CD4-positive, alpha-beta memory T cell (primary cell): ENCODE measurements around the gene RASSF3. TPM values are rescaled to one million over a fixed set of nuclear protein-coding genes. Genes with fewer than 3 reads are reported as not detected.

ENCODE experiments used
- CTCF ChIA-PET: fragments of 350-600 bp; sonication (Branson Sonifier 250); formaldehyde crosslinking; loops from one replicate; lab custom pipeline; 2021; ENCODE audit warnings: inconsistent platforms; ENCODE audit not compliant: partially characterized antibody; lab: Charles Lee
- POLR2A ChIA-PET: fragments of 350-600 bp; sonication (Branson Sonifier 250); formaldehyde crosslinking; loops from one replicate; lab custom pipeline; 2021; ENCODE audit not compliant: partially characterized antibody; lab: Charles Lee
- DNase-seq, 5 donors: peaks; one replicate each; pipeline versions ENCODE4 v3.0.0 to v3.0.0-alpha.2; 2020 to 2022; ENCODE audit warnings: mixed read lengths in 1 of 5
- H3K27ac ChIP-seq: one replicate; pipeline ENCODE4 v1.7.0; 2013; ENCODE audit warnings: low read depth, low read length
- H3K27me3 ChIP-seq: 2 replicates; pipeline ENCODE4 v1.7.0; 2013; ENCODE audit warnings: mild to moderate bottlenecking, low read length, moderate library complexity; ENCODE audit not compliant: insufficient read depth
- H3K36me3 ChIP-seq: 2 replicates; pipeline ENCODE4 v1.7.0; 2013; ENCODE audit warnings: mild to moderate bottlenecking, low read length, moderate library complexity; ENCODE audit not compliant: insufficient read depth
- H3K4me1 ChIP-seq: 2 replicates; pipeline ENCODE4 v1.7.0; 2013; ENCODE audit warnings: mild to moderate bottlenecking, low read length, moderate library complexity; ENCODE audit not compliant: insufficient read depth
- H3K4me3 ChIP-seq, 2 donors: one replicate each; pipeline ENCODE4 v1.7.0; 2013; ENCODE audit warnings: low read length in 2 of 2, mild to moderate bottlenecking in 1 of 2
- H3K9me3 ChIP-seq, 2 donors: one replicate each; pipeline ENCODE4 v1.7.0; 2013; ENCODE audit warnings: low read length in 2 of 2, control low read depth in 1 of 2; ENCODE audit not compliant: control insufficient read depth in 1 of 2
- H3K27ac Mint-ChIP-seq, 7 donors: one replicate each; pipeline ENCODE4 v1.8.0; 2020 to 2021; ENCODE audit warnings: mixed read lengths in 7 of 7, mild to moderate bottlenecking in 6 of 7, inconsistent platforms in 3 of 7, moderate library complexity in 3 of 7
- H3K27me3 Mint-ChIP-seq, 2 donors: one replicate each; pipeline ENCODE4 v1.8.0; 2020 to 2021; ENCODE audit warnings: mixed read lengths in 2 of 2
- H3K36me3 Mint-ChIP-seq, 2 donors: one replicate each; pipeline ENCODE4 v1.8.0; 2020 to 2021; ENCODE audit warnings: mixed read lengths in 2 of 2, inconsistent platforms in 1 of 2, mild to moderate bottlenecking in 1 of 2
- H3K4me1 Mint-ChIP-seq, 4 donors: one replicate each; pipeline ENCODE4 v1.8.0; 2020 to 2021; ENCODE audit warnings: mixed read lengths in 4 of 4, mild to moderate bottlenecking in 1 of 4
- H3K4me3 Mint-ChIP-seq, 8 donors: one replicate each; pipeline ENCODE4 v1.8.0; 2020 to 2021; ENCODE audit warnings: mixed read lengths in 8 of 8, mild to moderate bottlenecking in 7 of 8, moderate library complexity in 6 of 8, inconsistent platforms in 3 of 8
- H3K9me3 Mint-ChIP-seq, 8 donors: one replicate each; pipeline ENCODE4 v1.8.0; 2020 to 2021; ENCODE audit warnings: mixed read lengths in 8 of 8, mild to moderate bottlenecking in 5 of 8, inconsistent platforms in 3 of 8, moderate library complexity in 1 of 8
- intact Hi-C: fragments of 100-400 bp; cut with micrococcal nuclease; formaldehyde crosslinking; loops from one replicate; pipeline ENCODE4 v1.15.1; 2023
- polyA plus RNA-seq, 2 donors: library from polyadenylated mRNA; unstranded; fragments of 300-500 nt; fragmentation: Illumina TruSeq; gene quantifications; one replicate each; pipeline ENCODE4 v1.2.3, GENCODE V29; 2021
- total RNA-seq, 2 experiments: library from RNA; stranded (reverse); gene quantifications; one replicate each; pipeline ENCODE4 v1.2.3, GENCODE V29; 2021

RASSF3 gene
- total and polyA plus RNA-seq, 4 experiments from 2014 or later = 5.2 to 159 (median 85.7) TPM

DNA sequence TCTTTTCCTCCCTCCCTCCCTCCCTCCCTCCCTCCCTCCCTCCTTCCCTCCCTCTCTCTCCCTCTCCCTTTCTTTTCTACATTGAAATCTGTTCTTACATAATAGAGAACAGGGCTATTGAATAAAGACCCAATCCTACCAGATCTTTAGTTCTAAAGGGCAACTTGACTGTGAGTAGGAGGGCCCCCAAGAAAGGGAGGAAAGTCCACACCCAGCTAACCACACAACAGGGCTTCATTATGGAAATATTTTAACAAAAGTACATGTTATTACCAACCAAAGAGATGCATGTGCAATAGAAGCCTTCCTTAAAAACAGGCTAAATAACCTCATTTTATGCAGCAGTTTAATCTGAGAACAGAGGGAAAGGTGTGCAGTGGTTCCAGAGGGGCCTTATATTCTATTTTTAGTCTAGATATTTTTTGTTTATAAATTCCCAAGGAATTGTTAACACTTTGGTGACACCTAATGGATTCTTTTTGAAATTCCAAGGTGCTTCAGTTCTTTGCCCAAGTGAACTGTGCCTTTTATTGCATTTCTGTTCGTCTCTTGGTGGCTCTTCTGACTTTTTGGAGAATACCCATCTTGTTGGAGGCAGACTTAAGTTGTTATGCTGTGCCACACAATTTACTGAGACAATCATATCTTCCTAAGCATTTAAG, 85.9 kb downstream of the RASSF3 start:
- Mint-ChIP-seq H3K4me1 (peaks cover 60 to 83% (median 73%) of the 10 kb centered on the region in 4 donors), H3K27ac (peak overlapping the region; percentile 65 to 92 (median 83)), H3K4me3 (peak overlapping the region in 6 of 8 donors; percentile 18 to 52 (median 28)), H3K9me3 (no peaks in the 10 kb centered on the region), H3K36me3 (peaks cover 55 to 68% of the 10 kb centered on the region in 2 donors), H3K27me3 (no peaks in the 10 kb centered on the region)
- no peak for DNase-seq
- CTCF ChIA-PET = interaction anchor here (0.6 to 16.0 kb wide), 25 partner anchors 10 to 257 kb away, joined by 3 to 252 read pairs (median 10); partner anchors contain the start of gene RASSF3
- Histone ChIP-seq H3K36me3 (peaks cover 34% of the 10 kb centered on the region), H3K9me3 (no peaks in the 10 kb centered on the region), H3K27me3 (no peaks in the 10 kb centered on the region), H3K4me1 (peaks cover 84% of the 10 kb centered on the region), H3K27ac (peak overlapping the region; percentile 20), H3K4me3 (no peak overlapping the region)
- intact Hi-C loops = loop anchor here (1.0 kb wide), 1 partner anchor 27 kb away; no protein-coding TSS in a partner anchor
- POLR2A ChIA-PET = interaction anchor here (1.4 to 12.4 kb wide), 7 partner anchors 8 to 146 kb away, joined by 3 to 231 read pairs (median 20); partner anchors contain the start of gene RASSF3

DNA sequence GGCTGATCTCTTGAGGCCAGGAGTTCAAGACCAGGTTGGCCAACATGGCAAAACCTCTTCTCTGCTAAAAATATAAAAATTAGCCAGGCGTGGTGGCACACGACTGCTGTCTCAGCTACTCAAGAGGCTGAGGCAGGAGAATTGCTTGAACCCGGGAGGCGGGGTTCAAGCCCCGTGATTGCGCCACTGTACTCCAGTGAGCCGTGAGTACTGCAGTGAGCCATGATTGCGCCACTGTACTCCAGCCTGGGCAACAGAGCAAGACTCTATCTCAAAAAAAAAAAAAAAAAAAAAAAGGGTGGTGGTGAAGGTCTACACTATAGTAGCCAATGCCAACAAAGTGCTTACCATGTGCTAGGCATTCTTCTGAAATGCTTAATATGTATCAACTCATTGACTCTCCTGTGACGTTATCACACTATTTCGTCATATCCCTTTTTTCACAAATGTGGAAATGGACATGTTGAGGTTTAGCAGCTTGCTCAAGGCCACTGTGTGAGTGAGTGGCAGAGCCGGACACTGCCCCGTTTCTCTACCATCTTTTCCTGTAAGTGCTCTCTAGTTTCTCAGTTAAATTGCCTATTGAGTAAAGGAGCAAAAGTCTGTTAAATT, 89.3 kb downstream of the RASSF3 start:
- Histone ChIP-seq H3K4me3 (no peak overlapping the region), H3K36me3 (peaks cover 18% of the 10 kb centered on the region), H3K27me3 (no peaks in the 10 kb centered on the region), H3K4me1 (peaks cover 55% of the 10 kb centered on the region), H3K27ac (no peak overlapping the region), H3K9me3 (no peaks in the 10 kb centered on the region)
- no peak for DNase-seq
- ChIA-PET POLR2A (interaction anchor here (1.9 to 12.4 kb wide), 2 partner anchors 20 to 89 kb away, joined by 10 to 231 read pairs; partner anchors contain the start of gene RASSF3), CTCF (interaction anchor here (0.7 to 16.0 kb wide), 2 partner anchors 104 to 149 kb away, joined by 3 to 252 read pairs; no protein-coding TSS in a partner anchor)
- Mint-ChIP-seq H3K4me1 (peaks cover 42 to 66% (median 52%) of the 10 kb centered on the region in 4 donors), H3K4me3 (peak overlapping the region in 1 of 8 donors; percentile 17), H3K9me3 (no peaks in the 10 kb centered on the region), H3K27ac (peak overlapping the region; percentile 19 to 93 (median 77)), H3K36me3 (peaks cover 35 to 51% of the 10 kb centered on the region in 2 donors), H3K27me3 (no peaks in the 10 kb centered on the region)
- intact Hi-C loops = no loop called here

DNA sequence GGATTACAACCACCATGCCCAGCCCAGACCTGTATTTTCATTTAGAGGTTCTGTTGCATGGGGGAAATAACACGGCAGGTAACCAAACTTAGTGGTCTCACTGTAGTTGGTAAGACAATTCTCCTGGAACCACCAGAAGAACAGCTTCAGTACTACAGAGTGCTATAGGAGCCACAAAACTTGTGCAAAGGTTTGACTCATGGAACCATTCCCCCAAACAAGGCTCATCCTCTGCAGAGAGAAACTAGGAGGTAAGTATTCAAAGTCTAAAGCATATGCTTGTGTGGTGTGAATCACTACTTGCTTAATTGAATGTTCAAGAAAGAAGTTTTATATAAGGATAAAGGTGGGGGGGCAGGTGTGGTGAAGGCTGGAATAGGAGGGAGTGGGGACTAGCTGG, 90.2 kb downstream of the RASSF3 start:
- H3K36me3 Mint-ChIP-seq = peaks cover 33 to 48% of the 10 kb centered on the region in 2 donors
- H3K4me3 Mint-ChIP-seq = peak overlapping the region in 6 of 8 donors; percentile 17 to 78 (median 61)
- Histone ChIP-seq H3K36me3 (peaks cover 9% of the 10 kb centered on the region), H3K9me3 (no peaks in the 10 kb centered on the region), H3K4me1 (peaks cover 46% of the 10 kb centered on the region), H3K27me3 (no peaks in the 10 kb centered on the region), H3K27ac (peak overlapping the region; percentile 14), H3K4me3 (no peak overlapping the region)
- intact Hi-C loops = no loop called here
- H3K9me3 Mint-ChIP-seq = no peaks in the 10 kb centered on the region
- H3K27me3 Mint-ChIP-seq = no peaks in the 10 kb centered on the region
- peaks cover 39 to 57% (median 47%) of the 10 kb centered on the region in 4 donors for H3K4me1 Mint-ChIP-seq
- ChIA-PET POLR2A (interaction anchor here (1.0 to 1.9 kb wide), 4 partner anchors 26 to 91 kb away, joined by 3 to 10 read pairs (median 4); partner anchors contain the start of gene RASSF3), CTCF (interaction anchor here (1.1 to 16.0 kb wide), 5 partner anchors 32 to 150 kb away, joined by 3 to 252 read pairs (median 3); no protein-coding TSS in a partner anchor)
- peak overlapping the region; percentile 63 to 93 (median 89) for H3K27ac Mint-ChIP-seq
- DNase-seq = no peak

DNA sequence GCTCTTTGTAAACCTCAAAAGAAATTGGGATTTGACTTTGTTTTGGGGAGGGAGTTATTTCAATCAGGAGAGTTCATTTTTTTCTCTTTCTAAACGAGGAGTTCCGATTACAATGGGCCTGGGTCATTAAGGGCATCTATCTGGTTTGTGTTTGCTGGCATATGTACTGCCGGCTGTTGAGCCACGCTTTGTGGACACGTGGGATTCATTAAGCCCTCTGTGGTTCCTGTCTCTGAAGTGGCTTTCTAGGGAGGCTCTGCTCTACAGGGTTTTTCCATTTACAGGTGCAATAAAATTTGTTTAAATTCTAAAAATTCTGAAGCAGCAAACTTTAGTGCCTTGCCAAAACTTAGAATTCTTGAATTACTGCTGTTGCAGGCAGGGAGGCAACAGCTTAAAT, 91.0 kb downstream of the RASSF3 start:
- Histone ChIP-seq H3K36me3 (peaks cover 7% of the 10 kb centered on the region), H3K9me3 (no peaks in the 10 kb centered on the region), H3K4me1 (peaks cover 39% of the 10 kb centered on the region), H3K27ac (peak overlapping the region; percentile 3), H3K27me3 (no peaks in the 10 kb centered on the region), H3K4me3 (no peak overlapping the region)
- Mint-ChIP-seq H3K27me3 (no peaks in the 10 kb centered on the region), H3K36me3 (peaks cover 35 to 47% of the 10 kb centered on the region in 2 donors), H3K27ac (peak overlapping the region; percentile 63 to 93 (median 89)), H3K4me3 (peak overlapping the region in 7 of 8 donors; percentile 17 to 78 (median 63)), H3K4me1 (peaks cover 35 to 50% (median 42%) of the 10 kb centered on the region in 4 donors), H3K9me3 (no peaks in the 10 kb centered on the region)
- POLR2A ChIA-PET = interaction anchor here (1.0 to 1.9 kb wide), 4 partner anchors 27 to 92 kb away, joined by 3 to 10 read pairs (median 4); partner anchors contain the start of gene RASSF3
- CTCF ChIA-PET = interaction anchor here (1.1 to 16.0 kb wide), 7 partner anchors 12 to 151 kb away, joined by 3 to 252 read pairs (median 3); no protein-coding TSS in a partner anchor
- peak in 1 of 5 donors; percentile 47 for DNase-seq
- intact Hi-C loops = no loop called here

DNA sequence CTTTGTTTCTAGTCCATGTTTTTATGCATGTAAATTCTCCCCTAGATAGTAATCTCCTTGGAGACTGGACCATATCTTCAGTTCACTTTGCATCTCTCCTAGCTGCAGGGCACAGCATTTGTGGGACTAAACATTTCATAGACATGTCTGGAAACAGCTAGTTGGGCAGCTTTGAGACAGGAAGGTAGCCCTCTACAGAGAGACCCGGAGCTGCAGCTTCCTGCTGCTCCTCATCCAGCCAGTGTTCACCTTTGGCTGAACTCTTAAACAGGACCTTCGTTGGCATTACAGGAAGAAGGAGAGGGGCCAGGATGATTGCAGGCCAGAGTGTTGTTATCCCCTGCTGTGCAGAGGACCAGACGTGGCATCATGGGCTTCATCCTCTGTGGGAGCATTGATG, 96.0 kb downstream of the RASSF3 start:
- Histone ChIP-seq H3K4me1 (peaks cover 4% of the 10 kb centered on the region), H3K27ac (no peak overlapping the region), H3K36me3 (no peaks in the 10 kb centered on the region), H3K4me3 (no peak overlapping the region), H3K9me3 (no peaks in the 10 kb centered on the region), H3K27me3 (no peaks in the 10 kb centered on the region)
- Mint-ChIP-seq H3K4me3 (no peak overlapping the region), H3K27ac (peak overlapping the region in 2 of 7 donors; percentile 59 to 77), H3K27me3 (no peaks in the 10 kb centered on the region), H3K4me1 (peaks cover 9 to 16% (median 12%) of the 10 kb centered on the region in 4 donors), H3K36me3 (peaks cover 24 to 41% of the 10 kb centered on the region in 2 donors), H3K9me3 (no peaks in the 10 kb centered on the region)
- ChIA-PET POLR2A (interaction anchor here (0.9 to 1.6 kb wide), 2 partner anchors 22 to 100 kb away, joined by 3 read pairs; no protein-coding TSS in a partner anchor), CTCF (interaction anchor here (1.2 to 2.7 kb wide), 5 partner anchors 9 to 162 kb away, joined by 4 to 10 read pairs (median 7); no protein-coding TSS in a partner anchor)
- intact Hi-C loops = no loop called here
- no peak for DNase-seq

DNA sequence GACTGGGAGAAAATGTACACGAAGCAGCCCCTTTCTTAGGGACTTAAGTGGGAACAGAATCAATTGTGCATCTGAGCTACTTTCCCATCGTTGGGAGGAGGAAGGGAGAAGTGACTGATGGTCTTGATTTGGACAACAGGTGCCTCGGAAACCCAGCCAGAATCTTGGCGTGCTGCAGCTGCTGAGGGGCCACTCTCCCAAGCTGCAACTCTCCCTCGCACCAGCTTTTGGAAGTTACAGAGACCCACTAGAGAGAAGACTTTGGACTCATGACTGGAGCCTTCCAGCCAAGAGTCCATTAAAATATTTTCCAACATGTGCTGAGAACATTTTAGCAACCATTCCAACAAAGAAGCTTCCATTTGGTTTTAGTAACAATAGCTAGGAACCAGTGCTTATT, 96.6 kb downstream of the RASSF3 start:
- Histone ChIP-seq H3K36me3 (no peaks in the 10 kb centered on the region), H3K27ac (no peak overlapping the region), H3K9me3 (no peaks in the 10 kb centered on the region), H3K4me1 (no peaks in the 10 kb centered on the region), H3K4me3 (no peak overlapping the region), H3K27me3 (no peaks in the 10 kb centered on the region)
- no peak overlapping the region for H3K4me3 Mint-ChIP-seq
- H3K9me3 Mint-ChIP-seq = no peaks in the 10 kb centered on the region
- intact Hi-C loops = no loop called here
- peak overlapping the region in 2 of 7 donors; percentile 25 to 77 for H3K27ac Mint-ChIP-seq
- ChIA-PET POLR2A (interaction anchor here (0.6 to 1.6 kb wide), 4 partner anchors 9 to 100 kb away, joined by 3 read pairs; no protein-coding TSS in a partner anchor), CTCF (interaction anchor here (0.7 to 2.7 kb wide), 6 partner anchors 10 to 162 kb away, joined by 3 to 10 read pairs (median 6); no protein-coding TSS in a partner anchor)
- H3K27me3 Mint-ChIP-seq = no peaks in the 10 kb centered on the region
- H3K4me1 Mint-ChIP-seq = peaks cover 9 to 11% (median 10%) of the 10 kb centered on the region in 4 donors
- DNase-seq = no peak
- peaks cover 27 to 43% of the 10 kb centered on the region in 2 donors for H3K36me3 Mint-ChIP-seq
